ENCODE measurements around the gene SPTSSB.
A peak's percentile ranks its signal among the peaks of the same experiment; 100 is the strongest.

Gene SPTSSB

GRCh38 chr3:161354554-161354953 is 16.8 kb downstream of the SPTSSB start:
- no peak overlapping the region for H3K4me3 ChIP-seq (ENCODE audit: control insufficient read depth, low read depth, low read length)
- peak; percentile 35 for DNase-seq (ENCODE audit: low read depth)
- TF ChIP-seq CTCF (conservative IDR thresholded peaks at IDR 0.05; ENCODE audit: control insufficient read depth, insufficient read depth, low read depth, low read length) = no peak

GRCh38 chr3:161351330-161351729 is 20.0 kb downstream of the SPTSSB start:
- no peak for TF ChIP-seq CTCF (conservative IDR thresholded peaks at IDR 0.05; ENCODE audit: control insufficient read depth, insufficient read depth, low read depth, low read length)
- DNase-seq (ENCODE audit: low read depth) = no peak
- no peak overlapping the region for H3K4me3 ChIP-seq (ENCODE audit: control insufficient read depth, low read depth, low read length)

GRCh38 chr3:161350916-161351315 is 20.4 kb downstream of the SPTSSB start:
- TF ChIP-seq CTCF (conservative IDR thresholded peaks at IDR 0.05; ENCODE audit: control insufficient read depth, insufficient read depth, low read depth, low read length) = no peak
- H3K4me3 ChIP-seq (ENCODE audit: control insufficient read depth, low read depth, low read length) = no peak overlapping the region
- DNase-seq (ENCODE audit: low read depth) = peak; percentile 52

- TF ChIP-seq CTCF (conservative IDR thresholded peaks at IDR 0.05; ENCODE audit: control insufficient read depth, insufficient read depth, low read depth, low read length) = no peak
- no peak overlapping the region for H3K4me3 ChIP-seq (ENCODE audit: control insufficient read depth, low read depth, low read length)
- DNase-seq (ENCODE audit: low read depth) = peak; percentile 97
Observed at GRCh38 chr3:161349529-161350312, 21.6 kb downstream of the SPTSSB start.

- TF ChIP-seq CTCF (conservative IDR thresholded peaks at IDR 0.05; ENCODE audit: control insufficient read depth, insufficient read depth, low read depth, low read length) = no peak
- DNase-seq (ENCODE audit: low read depth) = peak; percentile 34
- no peak overlapping the region for H3K4me3 ChIP-seq (ENCODE audit: control insufficient read depth, low read depth, low read length)
Observed at GRCh38 chr3:161348796-161349400, 22.4 kb downstream of the SPTSSB start.

DNA sequence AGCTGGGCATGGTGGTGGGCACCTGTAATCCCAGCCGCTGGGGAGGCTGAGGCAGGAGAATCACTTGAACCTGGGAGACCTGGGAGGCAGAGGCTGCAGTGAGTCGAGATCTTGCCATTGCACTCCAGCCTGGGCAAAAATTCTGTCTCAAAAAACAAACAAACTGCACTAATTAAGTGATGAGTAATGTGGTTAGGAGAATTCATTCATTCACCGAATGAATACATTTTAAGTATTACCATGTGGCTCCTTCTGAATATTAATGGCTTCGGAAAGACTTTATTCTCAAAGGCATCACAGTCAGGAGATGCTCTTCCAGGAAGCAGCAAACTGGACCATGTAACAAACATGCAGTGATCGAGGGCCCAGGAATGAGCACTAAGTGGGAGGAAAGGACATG is 23.6 kb downstream of the SPTSSB start:
- peak; percentile 66 for DNase-seq (ENCODE audit: low read depth)
- TF ChIP-seq CTCF (conservative IDR thresholded peaks at IDR 0.05; ENCODE audit: control insufficient read depth, insufficient read depth, low read depth, low read length) = no peak
- no peak overlapping the region for H3K4me3 ChIP-seq (ENCODE audit: control insufficient read depth, low read depth, low read length)
